CD4-positive, alpha-beta T cell (primary cell): ENCODE data around the gene SETD5. TPM values are rescaled to one million over a fixed set of nuclear protein-coding genes. Genes with fewer than 3 reads are reported as not detected.
A peak's percentile ranks its signal among the peaks of the same experiment; 100 is the strongest.

Experiments used
- ATAC-seq: fragments of 200-7000 bp; cut with Tn5 transposase; one replicate; pipeline ENCODE4 v1.10.0; 2022; ENCODE audit warnings: mild to moderate bottlenecking; ENCODE audit not compliant: poor library complexity
- CTCF ChIA-PET: fragments of 350-600 bp; sonication (Branson Sonifier 250); formaldehyde crosslinking; loops from one replicate; lab custom pipeline; 2021; ENCODE audit warnings: antibody characterized with exemption, inconsistent platforms; lab: Charles Lee
- POLR2A ChIA-PET: fragments of 350-600 bp; sonication (Branson Sonifier 250); formaldehyde crosslinking; loops from one replicate; lab custom pipeline; 2021; ENCODE audit warnings: antibody characterized with exemption, inconsistent platforms; lab: Charles Lee
- DNase-seq, 14 experiments: peaks; one replicate each; pipeline ENCODE4 v3.0.0-alpha.2; 2013 to 2020; ENCODE audit warnings: mixed read lengths in 2 of 14
- H3K27ac ChIP-seq, 2 donors: one replicate each; pipeline versions ENCODE4 v1.5.1 to v1.7.0; 2013; ENCODE audit warnings: low read length in 2 of 2, low read depth in 1 of 2, mild to moderate bottlenecking in 1 of 2
- H3K27me3 ChIP-seq, 2 experiments: 1 replicate in 1 of 2; 2 replicates in 1 of 2; pipeline versions ENCODE4 v1.6.1 to v1.7.0; 2013; ENCODE audit warnings: low read length in 2 of 2, control low read depth in 1 of 2, mild to moderate bottlenecking in 1 of 2, moderate library complexity in 1 of 2; ENCODE audit not compliant: insufficient read depth in 2 of 2, control insufficient read depth in 1 of 2
- H3K36me3 ChIP-seq: one replicate; pipeline ENCODE4 v1.6.1; 2013; ENCODE audit warnings: low read length, control low read depth; ENCODE audit not compliant: insufficient read depth
- H3K4me1 ChIP-seq: one replicate; pipeline ENCODE4 v1.6.1; 2013; ENCODE audit warnings: low read length, control low read depth; ENCODE audit not compliant: insufficient read depth
- H3K4me3 ChIP-seq: one replicate; pipeline ENCODE4 v1.5.1; 2013; ENCODE audit warnings: mild to moderate bottlenecking, low read length, moderate library complexity
- H3K9me3 ChIP-seq, 2 experiments: 1 replicate in 1 of 2; 2 replicates in 1 of 2; pipeline versions ENCODE4 v1.6.1 to v1.7.0; 2013; ENCODE audit warnings: low read length in 2 of 2, mild to moderate bottlenecking in 2 of 2, control low read depth in 1 of 2, moderate library complexity in 1 of 2; ENCODE audit not compliant: control insufficient read depth in 1 of 2, insufficient read depth in 1 of 2
- H3K27ac Mint-ChIP-seq: one replicate; pipeline ENCODE4 v1.8.0; 2020; ENCODE audit warnings: mixed read lengths
- H3K27me3 Mint-ChIP-seq: one replicate; pipeline ENCODE4 v1.8.0; 2021; ENCODE audit warnings: mixed read lengths
- H3K36me3 Mint-ChIP-seq: one replicate; pipeline ENCODE4 v1.8.0; 2021; ENCODE audit warnings: low read depth, mixed read lengths
- H3K4me1 Mint-ChIP-seq: one replicate; pipeline ENCODE4 v1.8.0; 2021; ENCODE audit warnings: low read depth, mixed read lengths
- H3K4me3 Mint-ChIP-seq: one replicate; pipeline ENCODE4 v1.8.0; 2020; ENCODE audit warnings: mild to moderate bottlenecking, mixed read lengths
- H3K9me3 Mint-ChIP-seq: one replicate; pipeline ENCODE4 v1.8.0; 2020; ENCODE audit warnings: mixed read lengths
- intact Hi-C, 2 experiments: fragments of 100-400 bp; cut with DNase I in 1 of 2; cut with micrococcal nuclease in 1 of 2; formaldehyde crosslinking; loops; one replicate each; pipeline versions ENCODE4 v1.15.1 to v1.9.0; 2023 to 2025; cut with DNase I, micrococcal nuclease
- total RNA-seq, 174 experiments: library from RNA in 2 of 174; stranded (reverse) in 2 of 174; gene quantifications; one replicate each; pipeline ENCODE4 v1.2.3 and lab custom pipeline; 2021 to 2026
- TF ChIP-seq, protein P1 (sequence below): fragments of 200-600 bp; IDR thresholded peaks from one replicate; pipeline ENCODE4 v1.8.0; 2022; ENCODE audit warnings: antibody characterized with exemption, mild to moderate bottlenecking

Gene SETD5
- total RNA-seq, 2 experiments from 2014 or later, result 58.5 to 67.6 TPM

DNA sequence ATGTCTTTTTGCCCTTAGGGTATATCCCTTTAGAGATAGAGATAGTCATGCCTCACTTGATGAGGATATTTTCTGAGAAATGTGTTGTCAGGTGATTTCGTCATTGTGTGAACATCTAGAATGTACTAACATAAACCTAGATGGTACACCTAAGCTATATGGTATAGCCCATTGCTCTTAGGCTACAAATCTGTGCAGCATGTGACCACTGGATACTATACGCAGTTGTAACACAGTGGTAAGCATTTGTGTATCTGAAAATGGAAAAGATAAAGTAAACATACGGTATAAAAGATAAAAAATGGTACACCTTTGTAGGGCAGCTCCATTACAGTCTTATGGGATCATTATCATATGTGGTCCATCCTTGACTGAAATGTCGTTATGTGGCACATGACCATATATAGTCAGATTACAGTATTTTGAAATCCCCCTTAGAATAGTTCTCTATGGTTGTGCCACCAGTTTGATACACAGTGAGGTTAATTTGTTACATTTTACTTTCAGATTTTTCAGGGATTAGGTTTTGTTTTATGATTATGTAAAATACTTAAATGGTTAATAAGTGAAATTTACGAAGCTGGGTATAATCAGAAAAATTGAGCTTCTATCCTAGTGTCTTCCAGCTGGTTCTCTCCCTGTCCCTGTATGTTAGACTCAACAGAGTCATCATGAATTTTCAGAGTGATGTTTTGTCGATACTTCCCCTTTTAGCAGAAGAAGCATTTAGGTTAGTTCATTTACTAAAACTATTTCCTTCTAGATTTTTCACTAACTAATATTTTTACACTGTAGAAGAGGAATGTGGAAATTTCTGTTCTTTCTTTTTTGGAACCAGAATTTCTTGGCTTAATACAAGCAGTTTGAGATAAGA, 12.8 kb downstream of the SETD5 start:
- intact Hi-C loops, result loop anchor here in 1 of 2 experiments (2.0 kb wide), 1 partner anchor 13 kb away; the partner anchor contains the start of gene SETD5
- Mint-ChIP-seq H3K36me3 (peaks cover 43% of the 10 kb centered on the region), H3K27ac (peak overlapping the region; percentile 63), H3K27me3 (no peaks in the 10 kb centered on the region), H3K4me1 (peaks cover 81% of the 10 kb centered on the region), H3K9me3 (no peaks in the 10 kb centered on the region), H3K4me3 (no peak overlapping the region)
- Histone ChIP-seq H3K36me3 (peaks cover 7% of the 10 kb centered on the region), H3K27me3 (no peaks in the 10 kb centered on the region), H3K9me3 (no peaks in the 10 kb centered on the region), H3K4me3 (no peak overlapping the region), H3K4me1 (peaks cover 22% of the 10 kb centered on the region), H3K27ac (no peak overlapping the region)
- no peak for ATAC-seq
- CTCF ChIA-PET, result interaction anchor here (1.2 kb wide), 1 partner anchor 11 kb away, joined by 3 read pairs; no protein-coding TSS in a partner anchor
- TF ChIP-seq, protein P1, sequence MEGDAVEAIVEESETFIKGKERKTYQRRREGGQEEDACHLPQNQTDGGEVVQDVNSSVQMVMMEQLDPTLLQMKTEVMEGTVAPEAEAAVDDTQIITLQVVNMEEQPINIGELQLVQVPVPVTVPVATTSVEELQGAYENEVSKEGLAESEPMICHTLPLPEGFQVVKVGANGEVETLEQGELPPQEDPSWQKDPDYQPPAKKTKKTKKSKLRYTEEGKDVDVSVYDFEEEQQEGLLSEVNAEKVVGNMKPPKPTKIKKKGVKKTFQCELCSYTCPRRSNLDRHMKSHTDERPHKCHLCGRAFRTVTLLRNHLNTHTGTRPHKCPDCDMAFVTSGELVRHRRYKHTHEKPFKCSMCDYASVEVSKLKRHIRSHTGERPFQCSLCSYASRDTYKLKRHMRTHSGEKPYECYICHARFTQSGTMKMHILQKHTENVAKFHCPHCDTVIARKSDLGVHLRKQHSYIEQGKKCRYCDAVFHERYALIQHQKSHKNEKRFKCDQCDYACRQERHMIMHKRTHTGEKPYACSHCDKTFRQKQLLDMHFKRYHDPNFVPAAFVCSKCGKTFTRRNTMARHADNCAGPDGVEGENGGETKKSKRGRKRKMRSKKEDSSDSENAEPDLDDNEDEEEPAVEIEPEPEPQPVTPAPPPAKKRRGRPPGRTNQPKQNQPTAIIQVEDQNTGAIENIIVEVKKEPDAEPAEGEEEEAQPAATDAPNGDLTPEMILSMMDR, result no peak
- no peak for DNase-seq
- POLR2A ChIA-PET, result interaction anchor here (0.6 to 3.7 kb wide), 2 partner anchors 13 to 420 kb away, joined by 3 to 14 read pairs; partner anchors contain the start of gene SETD5

- intact Hi-C loops, result loop anchor here in 1 of 2 experiments (2.0 kb wide), 1 partner anchor 15 kb away; the partner anchor contains the start of gene SETD5
- H3K4me1 ChIP-seq, result peaks cover 28% of the 10 kb centered on the region
- ChIA-PET POLR2A (interaction anchor here (3.7 kb wide), 1 partner anchor 14 kb away, joined by 14 read pairs; the partner anchor contains the start of gene SETD5), CTCF (interaction anchor here (1.2 kb wide), 1 partner anchor 10 kb away, joined by 3 read pairs; no protein-coding TSS in a partner anchor)
- H3K27ac Mint-ChIP-seq, result no peak overlapping the region
- peaks cover 77% of the 10 kb centered on the region for H3K4me1 Mint-ChIP-seq
- H3K27me3 Mint-ChIP-seq, result no peaks in the 10 kb centered on the region
- H3K9me3 Mint-ChIP-seq, result no peaks in the 10 kb centered on the region
- no peaks in the 10 kb centered on the region for H3K9me3 ChIP-seq
- H3K27ac ChIP-seq, result no peak overlapping the region
- DNase-seq, result no peak
- H3K4me3 Mint-ChIP-seq, result no peak overlapping the region
- H3K36me3 Mint-ChIP-seq, result peaks cover 48% of the 10 kb centered on the region
- TF ChIP-seq, protein P1, result no peak
- H3K27me3 ChIP-seq, result no peaks in the 10 kb centered on the region
- peaks cover 7% of the 10 kb centered on the region for H3K36me3 ChIP-seq
- ATAC-seq, result no peak
- no peak overlapping the region for H3K4me3 ChIP-seq
Measured at GRCh38 chr3:9411302-9411701, 13.9 kb downstream of the SETD5 start.

DNA sequence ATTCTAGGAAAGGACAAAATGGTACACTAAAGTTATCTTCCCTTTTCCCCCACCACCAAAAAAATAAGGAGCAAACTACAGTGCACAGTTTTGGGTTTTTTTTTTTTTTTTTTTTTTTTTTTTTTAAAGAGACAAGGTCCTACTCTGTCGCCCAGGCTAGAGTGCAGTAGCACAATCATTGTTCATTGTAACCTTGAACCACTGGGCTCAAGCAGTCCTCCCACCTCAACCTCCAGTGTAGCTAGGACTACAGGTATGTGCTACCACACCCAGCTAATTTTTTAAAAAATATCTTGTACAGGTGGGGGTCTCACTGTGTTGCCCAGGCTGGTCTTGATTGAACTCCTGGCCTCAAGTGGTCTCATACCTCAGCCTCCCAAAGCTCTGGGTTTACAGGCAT, 14.9 kb downstream of the SETD5 start:
- peaks cover 7% of the 10 kb centered on the region for H3K36me3 ChIP-seq
- DNase-seq, result no peak
- H3K27ac Mint-ChIP-seq, result peak overlapping the region; percentile 79
- H3K27ac ChIP-seq, result no peak overlapping the region
- peaks cover 46% of the 10 kb centered on the region for H3K36me3 Mint-ChIP-seq
- H3K4me3 Mint-ChIP-seq, result no peak overlapping the region
- TF ChIP-seq, protein P1, result no peak
- no peaks in the 10 kb centered on the region for H3K27me3 ChIP-seq
- H3K4me1 ChIP-seq, result peaks cover 23% of the 10 kb centered on the region
- no peak for ATAC-seq
- CTCF ChIA-PET, result no interaction called here
- H3K9me3 ChIP-seq, result no peaks in the 10 kb centered on the region
- peaks cover 77% of the 10 kb centered on the region for H3K4me1 Mint-ChIP-seq
- intact Hi-C loops, result no loop called here
- H3K9me3 Mint-ChIP-seq, result no peaks in the 10 kb centered on the region
- H3K27me3 Mint-ChIP-seq, result no peaks in the 10 kb centered on the region
- H3K4me3 ChIP-seq, result no peak overlapping the region
- POLR2A ChIA-PET, result interaction anchor here (3.7 kb wide), 1 partner anchor 15 kb away, joined by 14 read pairs; the partner anchor contains the start of gene SETD5
